Astrocyte of the cerebellum (primary cell): ENCODE data around the gene TCEAL9.

Experiments used
- DNase-seq: peaks from one replicate; pipeline ENCODE4 v3.0.0-alpha.2; 2011; ENCODE audit warnings: low read depth
- H3K4me3 ChIP-seq: 2 replicates; pipeline ENCODE4 v1.5.1; 2011; ENCODE audit warnings: mild to moderate bottlenecking, low read depth, low read length, moderate library complexity
- CTCF ChIP-seq: IDR thresholded peaks from 2 replicates; pipeline ENCODE4 v1.5.1; 2012; ENCODE audit warnings: low read length, low read depth, moderate library complexity, mild to moderate bottlenecking; ENCODE audit errors: missing control alignments
- in situ Hi-C: cut with HindIII; loops from 2 replicates; pipeline ENCODE4 v1.10.0; 2017; ENCODE audit warnings: low sequenced_read_pairs

TCEAL9 gene

GRCh38 chrX:103372886-103373285 lies 16.6 kb downstream of the TCEAL9 start:
- no peak overlapping the region for H3K4me3 ChIP-seq
- TF ChIP-seq CTCF = no peak
- DNase-seq = no peak
- in situ Hi-C loops = no loop called here

- no peak overlapping the region for H3K4me3 ChIP-seq
- in situ Hi-C loops = no loop called here
- no peak for TF ChIP-seq CTCF
- no peak for DNase-seq
Observed at GRCh38 chrX:103373581-103373980, 17.3 kb downstream of the TCEAL9 start.

- peak within 1 kb of the TSS; percentile 61 for H3K4me3 ChIP-seq
- TF ChIP-seq CTCF = no peak
- no peak for DNase-seq
- in situ Hi-C loops = no loop called here
Observed at GRCh38 chrX:103376118-103376978, 20.0 kb downstream of the TCEAL9 start, which contains the start of gene BEX3. Gene BEX3, plus strand, starts transcription at chrX:103376538. Its CDS starts 984 bp downstream, at chrX:103377522.

DNA sequence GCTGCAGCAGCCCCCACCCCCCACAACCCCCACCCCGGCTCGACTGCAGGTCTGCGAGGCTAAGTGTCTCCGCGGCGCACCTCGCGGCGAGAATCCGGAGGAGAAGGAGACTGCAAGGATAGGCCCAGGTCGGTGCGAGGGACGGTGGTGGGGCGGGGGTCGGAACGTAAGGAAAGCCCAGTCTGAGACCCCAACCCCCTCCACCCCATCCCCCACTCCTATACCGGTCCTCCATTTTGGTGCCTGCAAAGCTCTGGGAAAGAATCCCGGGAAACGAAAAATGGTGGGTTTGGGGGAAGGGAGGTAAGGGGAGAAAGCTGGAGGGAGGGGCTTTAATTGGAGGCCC lies 20.6 kb downstream of the TCEAL9 start:
- no peak for TF ChIP-seq CTCF
- DNase-seq = no peak
- peak overlapping the region; percentile 61 for H3K4me3 ChIP-seq
- in situ Hi-C loops = no loop called here

DNA sequence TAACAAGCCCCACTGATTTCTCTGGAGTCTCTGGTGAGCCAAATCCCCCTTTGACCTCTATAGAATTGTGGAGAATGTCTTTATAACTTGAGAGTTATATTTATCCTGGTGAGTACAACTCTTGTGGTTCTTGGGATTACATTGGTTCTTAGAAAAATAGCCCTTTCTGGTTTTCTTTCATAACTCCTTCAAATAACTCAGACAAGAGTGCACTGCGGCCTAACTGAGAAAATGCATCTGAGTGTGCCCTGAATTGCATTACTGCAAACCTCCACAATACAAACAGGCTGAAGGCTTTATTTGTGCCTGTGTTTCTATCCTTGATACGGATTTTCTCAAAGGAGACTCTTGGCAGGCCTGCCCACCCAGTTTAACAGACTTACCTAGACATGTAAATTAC lies 22.7 kb downstream of the TCEAL9 start:
- in situ Hi-C loops = no loop called here
- TF ChIP-seq CTCF = no peak
- DNase-seq = no peak
- H3K4me3 ChIP-seq = no peak overlapping the region

- no peak overlapping the region for H3K4me3 ChIP-seq
- DNase-seq = no peak
- in situ Hi-C loops = no loop called here
- TF ChIP-seq CTCF = no peak
Observed at GRCh38 chrX:103382877-103383276, 26.6 kb downstream of the TCEAL9 start.
